Astrocyte (in vitro differentiated cells and primary cell): ENCODE results near the gene MED22.

Source experiments
- CTCF ChIP-seq: IDR thresholded peaks from 2 replicates; pipeline ENCODE4 v1.5.1; 2011; ENCODE audit warnings: low read depth, mild to moderate bottlenecking, inconsistent platforms, low read length, moderate library complexity; ENCODE audit not compliant: insufficient read depth
- EZH2 ChIP-seq: IDR thresholded peaks from 2 replicates; pipeline ENCODE4 v1.6.1; 2012; ENCODE audit warnings: mild to moderate bottlenecking, low read length, inconsistent platforms; ENCODE audit not compliant: insufficient read depth

- TF ChIP-seq CTCF (no peak), EZH2 (no peak)
Observed at GRCh38 chr9:133323991-133324703, 23.8 kb downstream of the MED22 start.
